ENCODE measurements around the gene MAP4. TPM values are rescaled to one million over a fixed set of nuclear protein-coding genes. Genes with fewer than 3 reads are reported as not detected.

Gene MAP4
- total RNA-seq, 1 donor = 158 TPM

DNA sequence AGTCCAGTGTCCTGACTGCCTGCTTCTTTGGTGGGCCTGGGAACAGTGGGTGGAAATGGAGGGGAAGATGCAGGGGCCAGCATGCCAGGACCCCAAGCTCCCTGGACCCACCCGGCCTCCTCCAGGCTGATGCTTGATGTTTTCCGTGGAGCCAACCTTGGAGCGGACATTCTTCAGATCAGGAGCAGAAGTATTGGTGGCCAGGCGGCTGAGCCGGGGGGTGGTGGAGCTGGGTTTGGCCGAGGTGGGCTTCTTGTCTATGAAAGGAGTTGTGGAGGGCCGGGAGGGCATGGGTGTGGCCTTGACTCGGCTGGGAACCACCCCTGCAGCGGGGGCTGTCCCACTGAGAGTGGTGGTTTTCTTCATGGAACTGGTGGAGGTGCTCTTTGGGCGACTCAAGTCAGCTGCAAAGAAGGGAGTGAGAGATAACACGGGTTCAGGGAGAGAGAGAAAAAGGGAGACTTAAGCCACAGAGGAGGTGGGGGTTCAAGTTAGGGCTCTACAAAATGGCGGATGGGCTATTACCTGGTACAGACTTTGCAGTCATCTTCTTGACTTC lies 145.4 kb downstream of the MAP4 start:
- TF ChIP-seq, protein P1, sequence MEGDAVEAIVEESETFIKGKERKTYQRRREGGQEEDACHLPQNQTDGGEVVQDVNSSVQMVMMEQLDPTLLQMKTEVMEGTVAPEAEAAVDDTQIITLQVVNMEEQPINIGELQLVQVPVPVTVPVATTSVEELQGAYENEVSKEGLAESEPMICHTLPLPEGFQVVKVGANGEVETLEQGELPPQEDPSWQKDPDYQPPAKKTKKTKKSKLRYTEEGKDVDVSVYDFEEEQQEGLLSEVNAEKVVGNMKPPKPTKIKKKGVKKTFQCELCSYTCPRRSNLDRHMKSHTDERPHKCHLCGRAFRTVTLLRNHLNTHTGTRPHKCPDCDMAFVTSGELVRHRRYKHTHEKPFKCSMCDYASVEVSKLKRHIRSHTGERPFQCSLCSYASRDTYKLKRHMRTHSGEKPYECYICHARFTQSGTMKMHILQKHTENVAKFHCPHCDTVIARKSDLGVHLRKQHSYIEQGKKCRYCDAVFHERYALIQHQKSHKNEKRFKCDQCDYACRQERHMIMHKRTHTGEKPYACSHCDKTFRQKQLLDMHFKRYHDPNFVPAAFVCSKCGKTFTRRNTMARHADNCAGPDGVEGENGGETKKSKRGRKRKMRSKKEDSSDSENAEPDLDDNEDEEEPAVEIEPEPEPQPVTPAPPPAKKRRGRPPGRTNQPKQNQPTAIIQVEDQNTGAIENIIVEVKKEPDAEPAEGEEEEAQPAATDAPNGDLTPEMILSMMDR (IDR thresholded peaks at IDR 0.05; ENCODE audit: extremely low read depth, low read depth, low read length) = no peak
- H3K79me2 ChIP-seq (ENCODE audit: insufficient read depth, low read length) = peaks cover 3% of the 10 kb centered on the region
- no peaks in the 10 kb centered on the region for H3K4me1 ChIP-seq (ENCODE audit: insufficient read depth, low read length)
- H4K20me1 ChIP-seq (ENCODE audit: insufficient read depth, low read length) = peaks cover 9% of the 10 kb centered on the region
- H3K27me3 ChIP-seq (ENCODE audit: insufficient read depth, low read length) = no peaks in the 10 kb centered on the region
- H2AFZ ChIP-seq (ENCODE audit: low read length) = no peak overlapping the region
- H3K27ac ChIP-seq (ENCODE audit: low read depth, low read length) = no peak overlapping the region
- no peaks in the 10 kb centered on the region for H3K9me3 ChIP-seq (ENCODE audit: low read depth, low read length)
- DNase-seq (ENCODE audit: insufficient read length, low spot score, missing footprints) = no peak
- peaks cover 73% of the 10 kb centered on the region for H3K36me3 ChIP-seq (ENCODE audit: insufficient read depth, low read length)
- no peak overlapping the region for H3K4me2 ChIP-seq (ENCODE audit: insufficient read depth, low read length)
- H3K4me3 ChIP-seq (ENCODE audit: insufficient read depth, low read length) = no peak overlapping the region

GRCh38 chr3:47870156-47870555 lies 146.1 kb downstream of the MAP4 start:
- no peaks in the 10 kb centered on the region for H3K9me3 ChIP-seq (ENCODE audit: low read depth, low read length)
- no peak overlapping the region for H3K4me3 ChIP-seq (ENCODE audit: insufficient read depth, low read length)
- no peak overlapping the region for H3K27ac ChIP-seq (ENCODE audit: low read depth, low read length)
- peak; percentile 71 for DNase-seq (ENCODE audit: insufficient read length, low spot score, missing footprints)
- peaks cover 3% of the 10 kb centered on the region for H3K79me2 ChIP-seq (ENCODE audit: insufficient read depth, low read length)
- TF ChIP-seq, protein P1 (IDR thresholded peaks at IDR 0.05; ENCODE audit: extremely low read depth, low read depth, low read length) = no peak
- no peak overlapping the region for H2AFZ ChIP-seq (ENCODE audit: low read length)
- H3K4me2 ChIP-seq (ENCODE audit: insufficient read depth, low read length) = no peak overlapping the region
- H3K4me1 ChIP-seq (ENCODE audit: insufficient read depth, low read length) = no peaks in the 10 kb centered on the region
- H4K20me1 ChIP-seq (ENCODE audit: insufficient read depth, low read length) = peaks cover 9% of the 10 kb centered on the region
- peaks cover 74% of the 10 kb centered on the region for H3K36me3 ChIP-seq (ENCODE audit: insufficient read depth, low read length)
- no peaks in the 10 kb centered on the region for H3K27me3 ChIP-seq (ENCODE audit: insufficient read depth, low read length)

DNA sequence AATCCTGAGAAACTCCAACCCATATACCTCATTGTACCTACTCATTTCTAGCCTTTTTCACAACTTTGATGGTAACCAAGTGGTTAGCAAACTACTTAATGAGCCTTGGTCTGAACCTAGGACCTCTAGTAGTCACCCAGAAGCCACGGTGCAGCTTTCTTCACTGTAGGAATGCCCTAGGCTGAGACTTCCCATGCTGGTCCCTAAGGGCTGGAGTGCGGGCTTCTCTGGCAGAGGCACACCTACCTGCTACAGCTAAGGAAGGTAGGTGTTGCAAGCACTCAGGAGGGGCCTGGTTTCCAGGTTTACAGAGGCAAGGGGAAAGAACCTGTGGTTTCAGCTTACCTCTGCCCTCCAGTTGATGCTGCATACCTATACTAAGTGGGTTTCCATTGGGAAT lies 147.9 kb downstream of the MAP4 start:
- peaks cover 75% of the 10 kb centered on the region for H3K36me3 ChIP-seq (ENCODE audit: insufficient read depth, low read length)
- no peaks in the 10 kb centered on the region for H3K27me3 ChIP-seq (ENCODE audit: insufficient read depth, low read length)

GRCh38 chr3:47867451-47868044 lies 148.7 kb downstream of the MAP4 start:
- TF ChIP-seq, protein P1 (IDR thresholded peaks at IDR 0.05; ENCODE audit: extremely low read depth, low read depth, low read length) = no peak
- H3K27me3 ChIP-seq (ENCODE audit: insufficient read depth, low read length) = no peaks in the 10 kb centered on the region
- no peaks in the 10 kb centered on the region for H3K4me1 ChIP-seq (ENCODE audit: insufficient read depth, low read length)
- H3K36me3 ChIP-seq (ENCODE audit: insufficient read depth, low read length) = peaks cover 73% of the 10 kb centered on the region
- peaks cover 6% of the 10 kb centered on the region for H3K79me2 ChIP-seq (ENCODE audit: insufficient read depth, low read length)
- H3K4me2 ChIP-seq (ENCODE audit: insufficient read depth, low read length) = no peak overlapping the region
- DNase-seq (ENCODE audit: insufficient read length, low spot score, missing footprints) = peak; percentile 31
- H2AFZ ChIP-seq (ENCODE audit: low read length) = no peak overlapping the region
- H3K4me3 ChIP-seq (ENCODE audit: insufficient read depth, low read length) = no peak overlapping the region
- peaks cover 9% of the 10 kb centered on the region for H4K20me1 ChIP-seq (ENCODE audit: insufficient read depth, low read length)
- no peak overlapping the region for H3K27ac ChIP-seq (ENCODE audit: low read depth, low read length)
- no peaks in the 10 kb centered on the region for H3K9me3 ChIP-seq (ENCODE audit: low read depth, low read length)

More for the DNA sequence above, 147.9 kb downstream of the MAP4 start:
- TF ChIP-seq, protein P1 (IDR thresholded peaks at IDR 0.05; ENCODE audit: extremely low read depth, low read depth, low read length) = no peak
- no peak overlapping the region for H2AFZ ChIP-seq (ENCODE audit: low read length)
- no peak for DNase-seq (ENCODE audit: insufficient read length, low spot score, missing footprints)
- H3K9me3 ChIP-seq (ENCODE audit: low read depth, low read length) = no peaks in the 10 kb centered on the region
- H3K4me2 ChIP-seq (ENCODE audit: insufficient read depth, low read length) = no peak overlapping the region
- H3K79me2 ChIP-seq (ENCODE audit: insufficient read depth, low read length) = peaks cover 5% of the 10 kb centered on the region
- no peak overlapping the region for H3K27ac ChIP-seq (ENCODE audit: low read depth, low read length)
- no peak overlapping the region for H3K4me3 ChIP-seq (ENCODE audit: insufficient read depth, low read length)
- peaks cover 9% of the 10 kb centered on the region for H4K20me1 ChIP-seq (ENCODE audit: insufficient read depth, low read length)
- H3K4me1 ChIP-seq (ENCODE audit: insufficient read depth, low read length) = no peaks in the 10 kb centered on the region
